DMS53 treated with DMSO at 0.1 percent for 48 hours (cell line): ENCODE data around the gene ZNF608.

Experiments used
- DNase-seq: peaks from one replicate; lab custom pipeline; 2025; ENCODE audit not compliant: unreplicated experiment; lab: John Stamatoyannopoulos, UW

ZNF608 gene

GRCh38 chr5:124739634-124740025 lies 6.8 kb downstream of the ZNF608 start:
- no peak for DNase-seq

GRCh38 chr5:124738681-124739633 lies 7.5 kb downstream of the ZNF608 start:
- no peak for DNase-seq

- no peak for DNase-seq
Measured at GRCh38 chr5:124737651-124738050, 8.8 kb downstream of the ZNF608 start.

GRCh38 chr5:124736805-124737188 lies 9.6 kb downstream of the ZNF608 start:
- no peak for DNase-seq

GRCh38 chr5:124736082-124736804 lies 10.2 kb downstream of the ZNF608 start:
- no peak for DNase-seq

- DNase-seq, result no peak
Measured at GRCh38 chr5:124735169-124735858, 11.1 kb downstream of the ZNF608 start.

- no peak for DNase-seq
Measured at GRCh38 chr5:124734574-124735168, 11.8 kb downstream of the ZNF608 start.

- DNase-seq, result no peak
Measured at GRCh38 chr5:124733329-124733650, 13.1 kb downstream of the ZNF608 start.

- no peak for DNase-seq
Measured at GRCh38 chr5:124732428-124733328, 13.8 kb downstream of the ZNF608 start.

GRCh38 chr5:124730381-124730780 lies 16.1 kb downstream of the ZNF608 start:
- DNase-seq, result no peak

GRCh38 chr5:124729720-124730359 lies 16.6 kb downstream of the ZNF608 start:
- DNase-seq, result no peak

- no peak for DNase-seq
Measured at GRCh38 chr5:124728968-124729332, 17.5 kb downstream of the ZNF608 start.

- no peak for DNase-seq
Measured at GRCh38 chr5:124728331-124728967, 18.0 kb downstream of the ZNF608 start.

GRCh38 chr5:124726631-124727362 lies 19.6 kb downstream of the ZNF608 start:
- DNase-seq, result no peak

- no peak for DNase-seq
Measured at GRCh38 chr5:124725622-124726258, 20.7 kb downstream of the ZNF608 start.

GRCh38 chr5:124725040-124725434 lies 21.4 kb downstream of the ZNF608 start:
- no peak for DNase-seq

GRCh38 chr5:124724357-124725039 lies 21.9 kb downstream of the ZNF608 start:
- DNase-seq, result peak; percentile 18
